GM21447 (cell line): Measurements from ENCODE around the gene A1BG.

Experiments used
- ATAC-seq: cut with Tn5 transposase; IDR thresholded peaks from one replicate; pipeline ENCODE4 v1.9.1; 2021; ENCODE audit not compliant: unreplicated experiment

The A1BG gene

GRCh38 chr19:58352760-58353671 is at the start of gene A1BG:
Gene A1BG, minus strand, starts transcription at chr19:58353492. Its CDS starts 55 bp downstream, at chr19:58353437.
- no peak for ATAC-seq

GRCh38 chr19:58401840-58402421 is 48.6 kb upstream of the A1BG start:
- ATAC-seq, result no peak

GRCh38 chr19:58400916-58401839 is 47.9 kb upstream of the A1BG start:
- peak; percentile 98 for ATAC-seq

GRCh38 chr19:58400316-58400915 is 47.1 kb upstream of the A1BG start:
- no peak for ATAC-seq

- no peak for ATAC-seq
Observed at GRCh38 chr19:58399903-58400302, 46.6 kb upstream of the A1BG start.

- no peak for ATAC-seq
Observed at GRCh38 chr19:58398545-58398944, 45.3 kb upstream of the A1BG start.

GRCh38 chr19:58398087-58398486 is 44.8 kb upstream of the A1BG start:
- ATAC-seq, result no peak

GRCh38 chr19:58397533-58398037 is 44.3 kb upstream of the A1BG start:
- no peak for ATAC-seq

GRCh38 chr19:58396691-58397532 is 43.6 kb upstream of the A1BG start:
- no peak for ATAC-seq

- no peak for ATAC-seq
Observed at GRCh38 chr19:58395979-58396627, 42.8 kb upstream of the A1BG start.

- ATAC-seq, result no peak
Observed at GRCh38 chr19:58395220-58395978, 42.1 kb upstream of the A1BG start, which contains the start of gene RNF225. Gene RNF225, plus strand, starts transcription at chr19:58395656. Its CDS starts 434 bp downstream, at chr19:58396090.

GRCh38 chr19:58394821-58395219 is 41.5 kb upstream of the A1BG start:
- no peak for ATAC-seq

GRCh38 chr19:58393725-58394033 is 40.4 kb upstream of the A1BG start:
- no peak for ATAC-seq

- no peak for ATAC-seq
Observed at GRCh38 chr19:58392945-58393724, 39.8 kb upstream of the A1BG start.

GRCh38 chr19:58388175-58388526 is 34.9 kb upstream of the A1BG start:
- ATAC-seq, result no peak

GRCh38 chr19:58387338-58388174 is 34.3 kb upstream of the A1BG start:
- ATAC-seq, result no peak
